ENCODE data around the gene FHIT.

FHIT gene

GRCh38 chr3:60269829-60270266 is 981.4 kb downstream of the FHIT start:
- TF ChIP-seq CTCF (IDR thresholded peaks at IDR 0.05; ENCODE audit: low read depth, low read length), result no peak
- no peak overlapping the region for H3K4me3 ChIP-seq (ENCODE audit: low read depth, low read length)

- TF ChIP-seq CTCF (IDR thresholded peaks at IDR 0.05; ENCODE audit: low read depth, low read length), result no peak
- no peak overlapping the region for H3K4me3 ChIP-seq (ENCODE audit: low read depth, low read length)
Measured at GRCh38 chr3:60269377-60269776, 981.9 kb downstream of the FHIT start.

- no peak for TF ChIP-seq CTCF (IDR thresholded peaks at IDR 0.05; ENCODE audit: low read depth, low read length)
- H3K4me3 ChIP-seq (ENCODE audit: low read depth, low read length), result no peak overlapping the region
Measured at GRCh38 chr3:60268123-60268522, 983.1 kb downstream of the FHIT start.

GRCh38 chr3:60266444-60266843 is 984.8 kb downstream of the FHIT start:
- TF ChIP-seq CTCF (IDR thresholded peaks at IDR 0.05; ENCODE audit: low read depth, low read length), result no peak
- H3K4me3 ChIP-seq (ENCODE audit: low read depth, low read length), result no peak overlapping the region

GRCh38 chr3:60263191-60263590 is 988.1 kb downstream of the FHIT start:
- H3K4me3 ChIP-seq (ENCODE audit: low read depth, low read length), result no peak overlapping the region
- no peak for TF ChIP-seq CTCF (IDR thresholded peaks at IDR 0.05; ENCODE audit: low read depth, low read length)

GRCh38 chr3:60262546-60262945 is 988.7 kb downstream of the FHIT start:
- no peak overlapping the region for H3K4me3 ChIP-seq (ENCODE audit: low read depth, low read length)
- no peak for TF ChIP-seq CTCF (IDR thresholded peaks at IDR 0.05; ENCODE audit: low read depth, low read length)

- H3K4me3 ChIP-seq (ENCODE audit: low read depth, low read length), result no peak overlapping the region
- TF ChIP-seq CTCF (IDR thresholded peaks at IDR 0.05; ENCODE audit: low read depth, low read length), result no peak
Measured at GRCh38 chr3:60260546-60260945, 990.7 kb downstream of the FHIT start.
